ENCODE measurements around the gene EYA2.
"Not testable (repeated sequence)": the region's sequence is repeated elsewhere in the genome, so short reads cannot be mapped to it uniquely, and the experiment has no call there.

The EYA2 gene

GRCh38 chr20:46959081-46959692, 64.5 kb downstream of the EYA2 start:
- DNase-seq, result no peak

DNA sequence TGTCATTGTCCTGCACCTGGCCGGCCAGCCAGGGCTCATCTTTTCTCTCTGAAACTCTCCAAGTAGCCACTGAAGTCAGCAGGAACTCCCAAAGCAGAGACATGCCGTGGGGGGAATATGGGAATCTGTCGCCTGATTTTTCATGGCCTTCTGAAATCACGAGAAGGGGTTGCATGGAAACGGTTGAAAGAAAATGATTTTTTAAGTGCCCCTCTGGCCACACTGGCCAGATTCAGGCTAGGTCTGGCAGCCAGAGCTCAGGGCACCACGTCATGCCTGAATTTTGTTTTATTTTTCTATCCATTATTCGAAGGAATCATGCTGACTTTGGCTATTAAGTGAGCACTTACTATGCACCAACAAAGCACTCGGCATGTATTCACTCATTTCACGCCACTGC, 65.2 kb downstream of the EYA2 start:
- no peak for DNase-seq

DNA sequence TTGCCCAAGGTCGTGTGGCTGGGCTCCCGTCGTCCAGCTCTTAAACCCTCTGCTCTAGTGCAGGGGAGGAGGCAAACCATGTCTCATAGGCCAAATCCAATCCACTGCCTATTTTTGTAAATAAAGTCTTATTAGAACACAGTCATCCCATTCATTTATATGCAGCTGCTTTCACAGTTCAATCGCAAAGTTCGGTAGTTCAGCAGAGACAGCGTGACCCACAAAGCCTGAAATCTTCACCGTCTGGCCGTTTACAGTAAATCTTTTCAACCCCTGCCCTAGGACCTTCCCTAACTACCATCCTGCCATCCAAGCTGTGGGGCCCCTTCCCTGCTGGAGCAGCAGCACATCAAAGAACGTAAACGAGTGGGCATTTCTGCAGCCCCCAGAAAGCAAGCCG, 65.9 kb downstream of the EYA2 start:
- DNase-seq, result no peak

DNA sequence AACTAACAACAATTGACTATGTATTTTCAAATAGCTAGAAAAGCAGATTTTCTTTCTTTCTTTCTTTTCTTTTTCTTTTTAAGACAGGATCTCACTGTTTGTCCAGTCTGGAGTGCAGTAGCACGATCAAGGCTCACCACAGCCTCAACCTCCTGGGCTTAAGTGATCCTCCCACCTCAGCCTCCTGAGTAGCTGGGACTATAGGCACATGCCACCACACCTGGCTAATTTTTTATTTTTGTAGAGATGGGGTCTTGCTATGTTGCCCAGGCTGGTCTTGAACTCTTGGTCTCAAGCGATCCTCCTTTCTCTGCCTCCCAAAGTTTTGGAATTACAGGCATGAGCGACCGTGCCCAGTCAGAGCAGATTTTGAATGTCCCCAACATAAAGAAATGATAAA, 67.3 kb downstream of the EYA2 start:
- DNase-seq, result not testable (repeated sequence)

GRCh38 chr20:46962452-46963195, 68.0 kb downstream of the EYA2 start:
- DNase-seq, result no peak

DNA sequence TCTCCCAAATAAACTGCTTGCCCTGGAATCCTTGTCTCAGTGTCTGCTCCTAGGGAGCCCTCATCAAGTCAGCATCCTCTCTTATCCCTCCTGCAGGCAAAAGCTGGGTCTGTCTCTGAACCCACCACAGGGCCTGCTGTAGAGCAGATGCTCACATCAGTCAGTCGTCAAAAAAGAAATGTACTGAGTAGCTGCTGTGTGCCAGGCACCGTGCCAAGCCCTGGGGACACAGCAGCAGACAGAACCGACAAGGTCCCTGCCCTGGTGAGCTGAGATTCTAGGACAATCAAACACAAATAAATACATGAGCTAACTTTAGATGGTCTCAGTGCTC, 68.5 kb downstream of the EYA2 start:
- no peak for DNase-seq

DNA sequence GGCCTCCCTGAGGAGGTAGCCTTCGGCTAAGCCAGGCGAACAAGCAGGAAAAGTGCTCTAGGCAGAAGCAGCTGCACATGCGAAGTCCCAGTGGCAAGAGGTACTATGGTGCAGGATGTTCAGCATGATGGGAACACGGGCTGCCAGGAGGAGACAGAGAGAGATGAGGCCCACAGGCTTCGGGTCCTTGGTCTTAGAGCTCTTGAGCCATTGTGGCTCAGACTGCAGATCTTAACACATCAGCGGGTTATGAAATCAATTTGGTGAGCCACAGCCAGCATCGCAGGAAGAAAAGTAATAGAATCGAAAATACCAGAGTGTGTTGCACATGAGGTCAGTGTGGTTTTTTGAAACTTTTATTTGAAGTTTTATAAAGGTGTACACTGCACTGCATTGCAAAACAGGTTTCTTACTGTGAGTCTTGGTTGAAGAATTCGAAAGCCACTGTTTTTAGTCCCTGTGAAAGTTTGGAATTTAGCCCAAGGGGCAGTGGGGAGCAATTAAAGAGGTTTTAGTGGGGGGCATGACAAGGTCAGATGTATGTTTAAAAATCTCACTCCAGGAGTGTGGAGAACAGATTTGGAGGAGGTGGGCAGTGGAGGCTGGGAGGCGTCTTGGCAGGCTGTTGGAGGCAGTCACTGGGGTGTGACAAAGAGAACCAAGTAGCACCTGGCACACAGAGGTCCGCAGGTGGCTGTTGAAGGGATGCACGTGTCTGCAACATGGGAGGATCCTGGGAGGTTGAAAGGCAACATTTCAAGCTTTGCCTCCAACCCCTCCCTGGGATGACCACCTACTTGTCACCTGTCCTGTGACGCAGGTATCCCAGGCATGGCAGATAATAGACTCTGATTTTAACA, 69.3 kb downstream of the EYA2 start:
- no peak for DNase-seq

GRCh38 chr20:46964618-46965455, 70.2 kb downstream of the EYA2 start:
- no peak for DNase-seq

DNA sequence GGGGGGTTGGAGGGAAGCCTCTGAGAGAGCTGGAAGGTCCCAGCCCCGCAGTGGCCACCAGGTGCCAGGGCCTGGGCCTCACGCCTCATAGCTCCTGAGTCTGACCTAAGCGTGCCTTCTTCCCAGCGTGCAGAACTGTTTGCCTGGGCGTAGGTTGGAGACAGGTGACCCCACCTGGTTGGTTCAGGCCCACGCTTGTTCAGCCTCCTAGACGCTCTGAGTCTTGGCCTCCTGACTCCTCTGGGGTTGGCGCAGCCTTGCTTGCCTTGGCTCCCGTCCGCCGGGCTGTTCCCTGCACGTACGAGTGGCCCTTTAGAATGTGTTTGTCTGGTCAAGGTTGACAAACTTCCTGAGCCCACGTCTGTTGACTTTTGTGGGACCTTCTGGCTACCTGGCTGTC, 70.8 kb downstream of the EYA2 start:
- no peak for DNase-seq

- no peak for DNase-seq
Observed at GRCh38 chr20:46967646-46968045, 73.0 kb downstream of the EYA2 start.

DNA sequence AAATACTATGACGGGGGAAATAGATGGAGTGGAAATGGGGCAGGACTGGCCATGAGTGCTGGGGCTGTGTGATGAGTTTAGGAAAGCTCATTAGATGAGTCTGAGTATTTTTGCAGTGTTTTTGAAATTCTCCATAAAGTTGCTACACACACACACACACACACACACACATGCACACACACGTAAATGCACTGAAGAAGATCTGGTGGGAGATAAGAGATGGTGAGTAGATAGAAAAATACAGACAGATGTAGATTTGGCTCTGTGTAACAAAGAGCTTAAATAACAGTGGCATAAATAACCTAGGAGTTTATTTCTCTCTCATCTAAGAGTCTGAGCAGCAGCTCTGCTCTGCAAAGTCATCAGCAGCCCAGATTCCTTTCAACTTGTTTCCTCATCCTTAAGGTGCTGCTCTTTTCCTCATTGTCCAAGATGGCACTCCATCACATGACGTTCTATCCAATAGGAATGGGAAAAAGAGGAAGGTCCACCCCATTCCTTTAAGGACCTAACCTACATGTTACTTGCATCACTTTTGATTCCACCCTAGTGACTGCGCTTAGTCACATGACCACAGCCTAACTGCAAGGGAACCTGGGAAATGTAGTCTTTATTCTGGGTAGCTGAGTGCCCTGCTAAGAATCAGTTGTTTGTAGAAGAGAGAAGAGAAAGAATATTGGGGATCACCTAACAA, 76.4 kb downstream of the EYA2 start:
- peak; percentile 60 for DNase-seq

- DNase-seq, result no peak
Observed at GRCh38 chr20:46973766-46974165, 79.1 kb downstream of the EYA2 start.

DNA sequence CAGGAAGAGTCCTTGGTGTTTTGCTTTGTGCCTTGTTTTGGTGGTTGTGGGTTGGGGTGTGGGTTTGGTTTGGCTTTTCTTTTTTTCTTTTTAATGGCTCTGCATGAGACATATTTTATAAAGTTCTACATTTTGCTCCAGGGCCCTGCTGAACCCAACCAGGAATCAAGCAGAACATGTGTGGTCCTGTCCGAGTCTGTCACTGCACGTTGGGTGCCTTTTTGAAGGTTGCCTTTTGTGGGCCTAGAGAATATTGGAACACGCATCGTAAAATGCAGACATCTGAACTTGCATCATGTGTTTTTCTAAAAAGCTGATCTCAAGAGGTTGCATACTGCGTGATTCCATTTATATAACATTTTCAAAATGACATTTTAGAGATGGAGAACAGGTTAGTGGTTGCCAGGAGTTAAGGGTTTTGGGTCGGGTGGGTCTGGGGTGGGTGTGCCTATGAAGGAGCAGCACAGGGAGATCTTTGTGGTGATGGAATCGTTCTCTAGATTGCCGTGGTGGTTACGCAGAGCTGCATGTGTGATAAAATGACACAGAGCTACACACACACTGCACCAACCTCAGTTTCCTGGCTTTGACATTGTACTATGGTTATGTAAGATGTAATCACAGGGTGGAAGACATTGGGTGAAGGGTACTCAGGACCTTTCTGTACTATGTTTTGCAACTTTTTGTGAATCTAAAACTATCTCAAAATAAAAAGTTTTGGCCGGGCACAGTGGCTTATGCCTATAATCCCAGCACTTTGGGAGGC, 80.2 kb downstream of the EYA2 start:
- DNase-seq, result no peak

DNA sequence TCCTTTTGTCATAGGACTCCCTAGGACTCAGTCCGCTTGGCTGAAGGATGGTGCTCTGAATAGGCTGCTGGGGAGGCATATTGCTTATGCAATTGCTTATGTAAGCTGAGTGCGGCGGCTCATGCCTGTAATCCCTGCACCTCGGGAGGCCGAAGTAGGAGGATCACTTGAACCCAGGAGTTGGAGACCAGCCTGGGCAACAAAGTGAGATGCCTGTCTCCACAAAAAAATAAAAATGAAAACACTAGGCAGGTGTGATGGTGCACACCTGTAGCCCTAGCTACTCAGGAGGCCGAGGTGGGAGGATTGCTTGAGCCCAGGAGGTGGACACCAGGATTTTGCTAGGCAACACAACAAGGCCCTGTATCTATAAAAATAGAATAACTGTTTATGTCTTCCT, 81.3 kb downstream of the EYA2 start:
- no peak for DNase-seq

DNA sequence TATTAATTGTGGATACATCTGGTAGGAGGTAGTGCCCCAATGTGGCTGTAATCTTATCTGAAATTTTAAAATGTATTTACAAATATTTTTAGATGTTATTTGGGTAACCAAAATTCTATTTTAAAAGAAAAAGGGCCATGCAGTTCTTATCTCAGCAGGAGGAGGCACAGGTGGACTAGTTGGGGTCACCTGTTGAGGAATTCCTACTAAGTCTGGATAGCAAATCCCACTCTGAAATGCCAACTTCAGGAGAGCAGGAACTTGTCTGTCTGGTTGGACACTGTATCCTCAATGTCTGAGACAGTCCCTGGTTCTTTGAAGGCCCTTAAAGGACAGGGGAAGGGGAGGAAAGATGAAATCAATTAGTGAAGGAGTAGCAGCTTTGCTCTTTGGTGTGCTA, 82.6 kb downstream of the EYA2 start:
- DNase-seq, result no peak

- DNase-seq, result no peak
Observed at GRCh38 chr20:46977909-46978588, 83.4 kb downstream of the EYA2 start.

DNA sequence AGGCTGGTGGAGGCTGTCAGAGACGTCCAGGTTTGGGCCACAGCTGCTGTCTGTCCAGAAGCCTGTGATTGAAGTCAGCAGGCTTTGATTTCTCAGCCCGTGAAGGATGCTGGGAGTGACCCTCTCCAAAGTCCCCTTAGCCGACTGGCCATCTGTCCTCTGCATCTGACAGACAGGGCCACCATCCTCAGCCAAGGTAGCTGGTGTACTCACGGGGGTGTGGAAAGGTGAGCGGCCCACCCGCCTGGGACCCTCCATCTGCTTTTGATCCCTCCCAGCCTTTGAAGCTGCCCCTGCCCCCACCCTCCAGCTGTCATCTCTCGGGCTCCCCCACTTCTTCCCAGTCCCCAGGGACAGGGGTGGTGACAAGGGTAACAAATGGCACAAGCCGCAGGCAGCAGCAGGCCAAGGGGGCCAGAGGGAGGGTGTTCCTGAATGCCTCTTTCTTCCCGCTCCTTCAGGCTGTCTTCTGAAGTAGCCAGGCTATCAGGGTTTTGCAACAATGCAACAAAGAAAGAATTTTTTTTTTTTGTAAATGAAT, 84.4 kb downstream of the EYA2 start:
- DNase-seq, result peak; percentile 73

DNA sequence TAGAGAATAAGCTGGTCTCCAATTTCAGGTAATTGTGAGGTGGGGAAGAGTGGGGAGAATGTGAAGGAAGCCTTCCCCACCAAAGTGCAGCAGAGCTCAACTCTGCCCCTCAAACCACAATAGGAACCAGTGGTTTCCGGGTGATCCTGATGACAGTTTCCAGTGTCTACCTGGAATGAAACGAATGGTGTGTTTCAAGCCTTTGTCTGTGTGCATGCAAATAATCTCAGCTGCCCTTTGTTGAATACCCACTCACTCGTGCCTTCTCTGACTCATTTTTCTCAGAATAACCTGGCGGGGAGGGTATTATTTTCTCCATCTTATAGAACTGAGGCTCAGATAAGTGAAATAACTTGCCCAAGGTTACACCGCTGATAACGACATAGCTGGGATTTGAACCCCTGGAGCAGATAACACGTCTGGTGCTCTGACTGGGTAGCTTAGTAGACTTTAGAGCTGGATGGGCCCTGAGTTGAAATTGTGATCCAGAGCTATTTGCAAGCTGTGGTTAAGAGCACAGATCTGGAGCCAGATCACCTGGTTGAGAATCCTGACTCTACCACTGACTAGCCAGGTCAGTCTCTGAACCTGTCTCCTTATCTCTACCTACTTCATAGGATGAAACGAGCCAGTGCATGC, 85.1 kb downstream of the EYA2 start:
- DNase-seq, result no peak

DNA sequence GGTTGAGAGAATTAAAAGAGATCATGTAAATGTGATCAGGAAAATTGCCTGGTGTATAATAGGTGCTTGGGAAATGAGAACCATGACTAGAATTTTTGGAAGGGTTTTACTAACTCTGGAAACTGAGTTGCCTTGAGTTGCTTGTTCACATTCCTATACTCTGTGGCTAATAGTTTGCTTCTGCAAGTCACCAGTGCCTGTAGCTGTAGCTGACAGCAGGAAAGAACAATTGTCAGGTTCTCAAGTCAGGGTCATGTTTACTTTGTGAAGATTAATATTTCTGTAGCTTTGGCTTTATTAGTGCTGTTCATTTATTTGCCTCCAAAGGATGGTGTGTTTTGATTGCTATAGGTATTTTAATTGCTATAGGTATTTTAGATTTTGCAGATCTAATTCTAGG, 86.5 kb downstream of the EYA2 start:
- DNase-seq, result no peak

DNA sequence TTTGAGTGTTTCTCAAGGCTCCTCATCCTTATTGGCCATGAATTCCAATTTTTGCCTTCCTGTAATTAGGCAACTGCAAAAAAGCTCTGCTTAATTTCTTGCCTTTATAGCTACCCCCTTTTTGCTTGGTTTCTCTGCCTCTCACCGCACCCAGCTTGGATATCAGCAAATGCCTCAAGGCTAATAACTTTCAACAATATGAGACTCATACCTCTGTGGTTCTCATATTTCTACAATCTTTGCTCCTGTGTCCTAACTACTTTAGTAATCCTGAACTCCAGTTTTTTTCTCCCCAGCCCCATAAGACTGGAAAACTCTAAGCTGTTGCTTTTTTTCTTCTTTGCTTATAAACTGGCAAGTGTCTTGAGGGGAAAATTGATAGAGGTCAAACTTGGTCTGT, 88.8 kb downstream of the EYA2 start:
- no peak for DNase-seq
